Panc1 (cell line): ENCODE data around the gene XIRP2. TPM values are rescaled to one million over a fixed set of nuclear protein-coding genes. Genes with fewer than 3 reads are reported as not detected.

Source experiments
- ATAC-seq: fragments of 200-7000 bp; cut with Tn5 transposase; 2 replicates; pipeline ENCODE4 v1.9.1; 2020; ENCODE audit warnings: mild to moderate bottlenecking, moderate library complexity
- BruUV-seq: library from RNA; stranded (reverse); fragments of 400-500 nt; replicated peaks from 2 replicates; lab custom pipeline; 2021; lab: Mats Ljungman, UMichigan
- CTCF ChIA-PET: fragments of 300-600 bp; sonication (Branson Sonifier 250); formaldehyde crosslinking; loops from one replicate; lab custom pipeline; 2022; ENCODE audit warnings: antibody characterized with exemption; lab: Charles Lee
- POLR2A ChIA-PET: fragments of 300-600 bp; sonication (Branson Sonifier 250); formaldehyde crosslinking; loops from one replicate; lab custom pipeline; 2022; ENCODE audit warnings: antibody characterized with exemption; lab: Charles Lee
- DNase-seq: peaks from one replicate; pipeline ENCODE4 v3.0.0-alpha.2; 2010; ENCODE audit warnings: low read depth, low spot score
- H3K27ac ChIP-seq: 2 replicates; pipeline ENCODE4 v1.5.1; 2011; ENCODE audit warnings: mild to moderate bottlenecking, low read length, inconsistent platforms
- H3K27me3 ChIP-seq: fragments of 200-500 bp; sonication (Bioruptor generic); 2 replicates; pipeline ENCODE4 v1.6.0; 2014; ENCODE audit warnings: low read length, inconsistent platforms; ENCODE audit not compliant: control insufficient read depth, insufficient read depth
- H3K36me3 ChIP-seq: fragments of 200-500 bp; sonication (Bioruptor generic); 2 replicates; pipeline ENCODE4 v1.5.1; 2014; ENCODE audit warnings: inconsistent platforms, mild to moderate bottlenecking, low read length, moderate library complexity; ENCODE audit not compliant: control insufficient read depth, insufficient read depth
- H3K4me1 ChIP-seq: 2 replicates; pipeline ENCODE4 v1.5.1; 2011; ENCODE audit warnings: inconsistent platforms, mild to moderate bottlenecking, low read length, moderate library complexity; ENCODE audit not compliant: control insufficient read depth, insufficient read depth
- H3K4me3 ChIP-seq, 2 experiments: 2 replicates each; pipeline ENCODE4 v1.5.1; 2011 to 2012; ENCODE audit warnings: low read depth in 2 of 2, low read length in 2 of 2, mild to moderate bottlenecking in 2 of 2, inconsistent platforms in 1 of 2, moderate library complexity in 1 of 2
- H3K9me3 ChIP-seq: fragments of 200-500 bp; sonication (Bioruptor generic); 2 replicates; pipeline ENCODE4 v1.5.1; 2014; ENCODE audit warnings: low read depth, mild to moderate bottlenecking, inconsistent platforms, low read length, moderate library complexity; ENCODE audit not compliant: control insufficient read depth, insufficient read depth
- POLR2AphosphoS5 ChIP-seq: IDR thresholded peaks from 2 replicates; pipeline ENCODE4 v1.6.1; 2012; ENCODE audit warnings: mild to moderate bottlenecking, low read depth, low read length, moderate library complexity
- SIN3A ChIP-seq: IDR thresholded peaks from 2 replicates; pipeline ENCODE4 v1.6.1; 2012; ENCODE audit warnings: low read depth, mild to moderate bottlenecking, low read length, moderate library complexity, borderline replicate concordance; ENCODE audit not compliant: insufficient read depth
- TCF7L2 ChIP-seq: IDR thresholded peaks from 2 replicates; pipeline ENCODE4 v1.6.1; 2011; ENCODE audit warnings: mild to moderate bottlenecking, low read depth, low read length, inconsistent platforms
- in situ Hi-C: cut with HindIII; loops from 2 replicates; pipeline ENCODE4 v1.10.0; 2016; ENCODE audit warnings: low sequenced_read_pairs, low pct_unique_long_range_greater_than_20kb
- intact Hi-C: fragments of 100-400 bp; cut with micrococcal nuclease; formaldehyde crosslinking; loops from one replicate; pipeline ENCODE4 v1.10.0; 2022; ENCODE audit not compliant: unreplicated experiment
- total RNA-seq: library from RNA; stranded (reverse); gene quantifications from one replicate; pipeline ENCODE4 v1.2.1, GENCODE V29; 2021; ENCODE audit not compliant: unreplicated experiment
- TF ChIP-seq, protein P1 (sequence below): fragments of 450-650 bp; IDR thresholded peaks from 2 replicates; pipeline ENCODE4 v1.5.1; 2017; ENCODE audit warnings: mild to moderate bottlenecking
- TF ChIP-seq, protein P2 (sequence below), 2 experiments: IDR thresholded peaks; 2 replicates each; pipeline ENCODE4 v1.6.1; 2011 to 2012; ENCODE audit warnings: low read depth in 2 of 2, control low read depth in 1 of 2, low read length in 1 of 2, mild to moderate bottlenecking in 1 of 2, moderate library complexity in 1 of 2; ENCODE audit not compliant: insufficient read depth in 1 of 2

Gene XIRP2
- total RNA-seq, 1 experiment from 2014 or later = not detected

DNA sequence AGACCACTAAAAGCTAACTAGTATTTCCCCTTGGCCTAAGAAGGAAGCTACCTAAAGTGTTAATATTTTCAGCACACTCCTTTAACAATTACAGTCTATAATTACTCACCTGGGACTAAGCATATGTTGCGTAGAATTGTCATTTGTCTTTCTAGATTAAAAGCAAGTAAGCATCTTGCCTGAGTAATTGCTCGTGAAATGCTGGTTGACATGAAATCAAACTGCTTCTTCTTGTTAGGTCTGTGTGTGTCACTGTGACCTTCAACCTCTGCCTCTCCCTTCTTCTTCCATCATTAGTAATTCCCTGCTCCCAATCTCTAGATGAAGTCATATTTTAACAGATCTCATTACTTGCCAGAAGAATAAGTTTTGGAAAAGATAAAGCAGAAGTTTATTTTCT lies 212.2 kb downstream of the XIRP2 start:
- CTCF ChIA-PET = no interaction called here
- in situ Hi-C loops (no loop called here), intact Hi-C loops (no loop called here)
- DNase-seq = no peak
- Histone ChIP-seq H3K27ac (no peak overlapping the region), H3K36me3 (no peaks in the 10 kb centered on the region), H3K4me1 (no peaks in the 10 kb centered on the region), H3K4me3 (no peak overlapping the region), H3K27me3 (no peaks in the 10 kb centered on the region), H3K9me3 (no peaks in the 10 kb centered on the region; the same call in 1 of the 2 replicates)
- POLR2A ChIA-PET = interaction anchor here (0.6 kb wide), 1 partner anchor 412 kb away, joined by 13 read pairs; no protein-coding TSS in a partner anchor
- no TSS peak for BruUV-seq
- ATAC-seq = no peak
- TF ChIP-seq SIN3A (no peak), POLR2AphosphoS5 (no peak), TCF7L2 (no peak)
- TF ChIP-seq, protein P1, sequence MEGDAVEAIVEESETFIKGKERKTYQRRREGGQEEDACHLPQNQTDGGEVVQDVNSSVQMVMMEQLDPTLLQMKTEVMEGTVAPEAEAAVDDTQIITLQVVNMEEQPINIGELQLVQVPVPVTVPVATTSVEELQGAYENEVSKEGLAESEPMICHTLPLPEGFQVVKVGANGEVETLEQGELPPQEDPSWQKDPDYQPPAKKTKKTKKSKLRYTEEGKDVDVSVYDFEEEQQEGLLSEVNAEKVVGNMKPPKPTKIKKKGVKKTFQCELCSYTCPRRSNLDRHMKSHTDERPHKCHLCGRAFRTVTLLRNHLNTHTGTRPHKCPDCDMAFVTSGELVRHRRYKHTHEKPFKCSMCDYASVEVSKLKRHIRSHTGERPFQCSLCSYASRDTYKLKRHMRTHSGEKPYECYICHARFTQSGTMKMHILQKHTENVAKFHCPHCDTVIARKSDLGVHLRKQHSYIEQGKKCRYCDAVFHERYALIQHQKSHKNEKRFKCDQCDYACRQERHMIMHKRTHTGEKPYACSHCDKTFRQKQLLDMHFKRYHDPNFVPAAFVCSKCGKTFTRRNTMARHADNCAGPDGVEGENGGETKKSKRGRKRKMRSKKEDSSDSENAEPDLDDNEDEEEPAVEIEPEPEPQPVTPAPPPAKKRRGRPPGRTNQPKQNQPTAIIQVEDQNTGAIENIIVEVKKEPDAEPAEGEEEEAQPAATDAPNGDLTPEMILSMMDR = no peak
- TF ChIP-seq, protein P2, sequence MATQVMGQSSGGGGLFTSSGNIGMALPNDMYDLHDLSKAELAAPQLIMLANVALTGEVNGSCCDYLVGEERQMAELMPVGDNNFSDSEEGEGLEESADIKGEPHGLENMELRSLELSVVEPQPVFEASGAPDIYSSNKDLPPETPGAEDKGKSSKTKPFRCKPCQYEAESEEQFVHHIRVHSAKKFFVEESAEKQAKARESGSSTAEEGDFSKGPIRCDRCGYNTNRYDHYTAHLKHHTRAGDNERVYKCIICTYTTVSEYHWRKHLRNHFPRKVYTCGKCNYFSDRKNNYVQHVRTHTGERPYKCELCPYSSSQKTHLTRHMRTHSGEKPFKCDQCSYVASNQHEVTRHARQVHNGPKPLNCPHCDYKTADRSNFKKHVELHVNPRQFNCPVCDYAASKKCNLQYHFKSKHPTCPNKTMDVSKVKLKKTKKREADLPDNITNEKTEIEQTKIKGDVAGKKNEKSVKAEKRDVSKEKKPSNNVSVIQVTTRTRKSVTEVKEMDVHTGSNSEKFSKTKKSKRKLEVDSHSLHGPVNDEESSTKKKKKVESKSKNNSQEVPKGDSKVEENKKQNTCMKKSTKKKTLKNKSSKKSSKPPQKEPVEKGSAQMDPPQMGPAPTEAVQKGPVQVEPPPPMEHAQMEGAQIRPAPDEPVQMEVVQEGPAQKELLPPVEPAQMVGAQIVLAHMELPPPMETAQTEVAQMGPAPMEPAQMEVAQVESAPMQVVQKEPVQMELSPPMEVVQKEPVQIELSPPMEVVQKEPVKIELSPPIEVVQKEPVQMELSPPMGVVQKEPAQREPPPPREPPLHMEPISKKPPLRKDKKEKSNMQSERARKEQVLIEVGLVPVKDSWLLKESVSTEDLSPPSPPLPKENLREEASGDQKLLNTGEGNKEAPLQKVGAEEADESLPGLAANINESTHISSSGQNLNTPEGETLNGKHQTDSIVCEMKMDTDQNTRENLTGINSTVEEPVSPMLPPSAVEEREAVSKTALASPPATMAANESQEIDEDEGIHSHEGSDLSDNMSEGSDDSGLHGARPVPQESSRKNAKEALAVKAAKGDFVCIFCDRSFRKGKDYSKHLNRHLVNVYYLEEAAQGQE (IDR thresholded peaks at IDR 0.05; ENCODE audit: insufficient read depth in 1 of 2, low read depth in 2 of 2, low read length in 1 of 2) = no peak

DNA sequence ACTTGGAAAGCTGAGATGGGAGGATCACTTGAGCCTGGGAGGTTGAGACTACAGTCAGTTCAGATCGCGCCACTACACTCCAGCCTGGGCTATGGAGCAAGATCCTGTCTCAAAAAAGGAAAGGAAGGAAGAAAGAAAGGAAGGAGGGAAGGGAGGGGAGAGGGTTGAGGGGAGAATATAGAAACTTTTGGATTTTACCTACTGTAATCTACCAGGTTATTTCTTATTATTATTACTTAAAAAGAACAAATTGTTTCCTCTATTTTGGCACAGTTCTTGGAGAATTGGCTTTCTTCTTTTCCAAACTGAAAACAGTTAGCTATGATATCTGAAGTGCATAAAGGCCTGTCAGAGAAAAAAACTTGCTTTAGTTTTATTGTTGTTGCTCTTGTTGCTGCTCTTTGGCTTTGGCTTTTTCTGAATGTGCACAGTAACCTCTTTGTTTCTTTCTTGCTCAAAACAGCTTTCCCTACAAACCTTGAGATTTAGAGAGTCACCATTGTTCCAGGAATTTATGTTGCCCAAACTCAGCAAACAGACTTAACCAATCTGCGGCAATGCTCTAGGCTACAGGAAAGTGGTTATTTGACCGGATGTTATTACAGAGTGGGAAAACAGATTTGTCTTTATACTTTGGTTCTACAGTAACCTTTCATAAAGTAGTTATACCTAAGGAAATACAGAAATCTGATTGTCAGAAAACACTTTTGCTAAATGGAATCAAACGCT lies 214.9 kb downstream of the XIRP2 start:
- Histone ChIP-seq H3K27ac (no peak overlapping the region), H3K4me3 (no peak overlapping the region), H3K27me3 (no peaks in the 10 kb centered on the region), H3K9me3 (no peaks in the 10 kb centered on the region; the same call in 1 of the 2 replicates), H3K36me3 (no peaks in the 10 kb centered on the region), H3K4me1 (no peaks in the 10 kb centered on the region)
- intact Hi-C loops (no loop called here), in situ Hi-C loops (no loop called here)
- TF ChIP-seq, protein P2 (IDR thresholded peaks at IDR 0.05; ENCODE audit: insufficient read depth in 1 of 2, low read depth in 2 of 2, low read length in 1 of 2) = no peak
- TF ChIP-seq TCF7L2 (no peak), POLR2AphosphoS5 (no peak), SIN3A (no peak)
- TF ChIP-seq, protein P1 = no peak
- no TSS peak for BruUV-seq
- DNase-seq (no peak), ATAC-seq (no peak)
- ChIA-PET CTCF (no interaction called here), POLR2A (no interaction called here)
